Measurements from ENCODE around the gene PRSS53.
A peak's percentile ranks its signal among the peaks of the same experiment; 100 is the strongest.
"Not testable (repeated sequence)": the region's sequence is repeated elsewhere in the genome, so short reads cannot be mapped to it uniquely, and the experiment has no call there.

PRSS53 gene

GRCh38 chr16:31088459-31089183 is at the start of gene PRSS53:
Gene PRSS53, minus strand, starts transcription at chr16:31088943. Its CDS starts 134 bp downstream, at chr16:31088809.
- no peak within 1 kb of the TSS for H3K9ac ChIP-seq (ENCODE audit: low read depth, low read length)
- H3K27ac ChIP-seq (ENCODE audit: low read depth, low read length), result no peak within 1 kb of the TSS
- H3K9me3 ChIP-seq (ENCODE audit: control insufficient read depth, insufficient read depth, low read length), result no peaks in the 10 kb centered on the region
- no peaks in the 10 kb centered on the region for H3K27me3 ChIP-seq (ENCODE audit: control insufficient read depth, insufficient read depth, low read length)
- peaks cover 3% of the 10 kb centered on the region for H3K4me1 ChIP-seq (ENCODE audit: control insufficient read depth, insufficient read depth, low read length)
- H3K4me3 ChIP-seq (ENCODE audit: low read depth, low read length), result no peak within 1 kb of the TSS
- H3K36me3 ChIP-seq (ENCODE audit: control insufficient read depth, insufficient read depth, low read length), result peaks cover 33% of the 10 kb centered on the region

GRCh38 chr16:31136822-31137499 is 48.2 kb upstream of the PRSS53 start:
- H3K36me3 ChIP-seq (ENCODE audit: control insufficient read depth, insufficient read depth, low read length), result peaks cover 15% of the 10 kb centered on the region
- H3K9ac ChIP-seq (ENCODE audit: low read depth, low read length); H3K9me3 ChIP-seq (ENCODE audit: control insufficient read depth, insufficient read depth, low read length); H3K4me3 ChIP-seq (ENCODE audit: low read depth, low read length); H3K27me3 ChIP-seq (ENCODE audit: control insufficient read depth, insufficient read depth, low read length); H3K27ac ChIP-seq (ENCODE audit: low read depth, low read length): not testable (repeated sequence)
- H3K4me1 ChIP-seq (ENCODE audit: control insufficient read depth, insufficient read depth, low read length), result peaks cover 41% of the 10 kb centered on the region

GRCh38 chr16:31136287-31136662 is 47.5 kb upstream of the PRSS53 start:
- no peak overlapping the region for H3K4me3 ChIP-seq (ENCODE audit: low read depth, low read length)
- no peak overlapping the region for H3K27ac ChIP-seq (ENCODE audit: low read depth, low read length)
- no peaks in the 10 kb centered on the region for H3K9me3 ChIP-seq (ENCODE audit: control insufficient read depth, insufficient read depth, low read length)
- H3K27me3 ChIP-seq (ENCODE audit: control insufficient read depth, insufficient read depth, low read length), result no peaks in the 10 kb centered on the region
- peaks cover 37% of the 10 kb centered on the region for H3K4me1 ChIP-seq (ENCODE audit: control insufficient read depth, insufficient read depth, low read length)
- peaks cover 22% of the 10 kb centered on the region for H3K36me3 ChIP-seq (ENCODE audit: control insufficient read depth, insufficient read depth, low read length)
- no peak overlapping the region for H3K9ac ChIP-seq (ENCODE audit: low read depth, low read length)

- H3K27ac ChIP-seq (ENCODE audit: low read depth, low read length), result peak within 1 kb of the TSS; percentile 91
- H3K27me3 ChIP-seq (ENCODE audit: control insufficient read depth, insufficient read depth, low read length), result no peaks in the 10 kb centered on the region
- peaks cover 40% of the 10 kb centered on the region for H3K4me1 ChIP-seq (ENCODE audit: control insufficient read depth, insufficient read depth, low read length)
- peak within 1 kb of the TSS; percentile 78 for H3K4me3 ChIP-seq (ENCODE audit: low read depth, low read length)
- H3K36me3 ChIP-seq (ENCODE audit: control insufficient read depth, insufficient read depth, low read length), result peaks cover 25% of the 10 kb centered on the region
- no peaks in the 10 kb centered on the region for H3K9me3 ChIP-seq (ENCODE audit: control insufficient read depth, insufficient read depth, low read length)
- H3K9ac ChIP-seq (ENCODE audit: low read depth, low read length), result peak within 1 kb of the TSS; percentile 76
Measured at GRCh38 chr16:31135535-31136286, 47.0 kb upstream of the PRSS53 start, which contains the start of gene PRSS8. Gene PRSS8, minus strand, starts transcription at chr16:31135727. Its CDS starts 229 bp downstream, at chr16:31135498.

GRCh38 chr16:31134625-31135534 is 46.1 kb upstream of the PRSS53 start:
- Histone ChIP-seq H3K4me3 (ENCODE audit: low read depth, low read length) (peak overlapping the region; percentile 78), H3K9me3 (ENCODE audit: control insufficient read depth, insufficient read depth, low read length) (no peaks in the 10 kb centered on the region), H3K4me1 (ENCODE audit: control insufficient read depth, insufficient read depth, low read length) (peaks cover 43% of the 10 kb centered on the region), H3K36me3 (ENCODE audit: control insufficient read depth, insufficient read depth, low read length) (peaks cover 25% of the 10 kb centered on the region), H3K27me3 (ENCODE audit: control insufficient read depth, insufficient read depth, low read length) (no peaks in the 10 kb centered on the region), H3K27ac (ENCODE audit: low read depth, low read length) (peak overlapping the region; percentile 91), H3K9ac (ENCODE audit: low read depth, low read length) (peak overlapping the region; percentile 76)

GRCh38 chr16:31134091-31134571 is 45.4 kb upstream of the PRSS53 start:
- H3K9ac ChIP-seq (ENCODE audit: low read depth, low read length), result no peak overlapping the region
- H3K9me3 ChIP-seq (ENCODE audit: control insufficient read depth, insufficient read depth, low read length), result no peaks in the 10 kb centered on the region

GRCh38 chr16:31133046-31133501 is 44.3 kb upstream of the PRSS53 start:
- H3K4me1 ChIP-seq (ENCODE audit: control insufficient read depth, insufficient read depth, low read length), result peaks cover 30% of the 10 kb centered on the region
- no peak overlapping the region for H3K9ac ChIP-seq (ENCODE audit: low read depth, low read length)
- peaks cover 25% of the 10 kb centered on the region for H3K36me3 ChIP-seq (ENCODE audit: control insufficient read depth, insufficient read depth, low read length)
- no peaks in the 10 kb centered on the region for H3K9me3 ChIP-seq (ENCODE audit: control insufficient read depth, insufficient read depth, low read length)
- H3K27me3 ChIP-seq (ENCODE audit: control insufficient read depth, insufficient read depth, low read length), result no peaks in the 10 kb centered on the region
- H3K27ac ChIP-seq (ENCODE audit: low read depth, low read length), result no peak overlapping the region
- no peak overlapping the region for H3K4me3 ChIP-seq (ENCODE audit: low read depth, low read length)

More at GRCh38 chr16:31134091-31134571, 45.4 kb upstream of the PRSS53 start:
- H3K4me3 ChIP-seq (ENCODE audit: low read depth, low read length), result peak overlapping the region; percentile 78
- H3K36me3 ChIP-seq (ENCODE audit: control insufficient read depth, insufficient read depth, low read length), result peaks cover 25% of the 10 kb centered on the region
- peaks cover 40% of the 10 kb centered on the region for H3K4me1 ChIP-seq (ENCODE audit: control insufficient read depth, insufficient read depth, low read length)
- no peaks in the 10 kb centered on the region for H3K27me3 ChIP-seq (ENCODE audit: control insufficient read depth, insufficient read depth, low read length)
- peak overlapping the region; percentile 91 for H3K27ac ChIP-seq (ENCODE audit: low read depth, low read length)

GRCh38 chr16:31132303-31132979 is 43.7 kb upstream of the PRSS53 start:
- no peak overlapping the region for H3K27ac ChIP-seq (ENCODE audit: low read depth, low read length)
- peaks cover 30% of the 10 kb centered on the region for H3K36me3 ChIP-seq (ENCODE audit: control insufficient read depth, insufficient read depth, low read length)
- no peaks in the 10 kb centered on the region for H3K9me3 ChIP-seq (ENCODE audit: control insufficient read depth, insufficient read depth, low read length)
- no peaks in the 10 kb centered on the region for H3K27me3 ChIP-seq (ENCODE audit: control insufficient read depth, insufficient read depth, low read length)
- H3K4me3 ChIP-seq (ENCODE audit: low read depth, low read length), result no peak overlapping the region
- H3K4me1 ChIP-seq (ENCODE audit: control insufficient read depth, insufficient read depth, low read length), result peaks cover 30% of the 10 kb centered on the region
- no peak overlapping the region for H3K9ac ChIP-seq (ENCODE audit: low read depth, low read length)

GRCh38 chr16:31131841-31132271 is 43.1 kb upstream of the PRSS53 start:
- Histone ChIP-seq H3K27ac (ENCODE audit: low read depth, low read length) (no peak overlapping the region), H3K4me3 (ENCODE audit: low read depth, low read length) (no peak overlapping the region), H3K4me1 (ENCODE audit: control insufficient read depth, insufficient read depth, low read length) (peaks cover 30% of the 10 kb centered on the region), H3K9me3 (ENCODE audit: control insufficient read depth, insufficient read depth, low read length) (no peaks in the 10 kb centered on the region), H3K27me3 (ENCODE audit: control insufficient read depth, insufficient read depth, low read length) (no peaks in the 10 kb centered on the region), H3K36me3 (ENCODE audit: control insufficient read depth, insufficient read depth, low read length) (peaks cover 31% of the 10 kb centered on the region), H3K9ac (ENCODE audit: low read depth, low read length) (no peak overlapping the region)
